Mucosa of descending colon (tissue), 3 donors: Measurements from ENCODE around the gene GSTM2. TPM values are rescaled to one million over a fixed set of nuclear protein-coding genes. Genes with fewer than 3 reads are reported as not detected.
A peak's percentile ranks its signal among the peaks of the same experiment; 100 is the strongest.
"Not testable (repeated sequence)": the region's sequence is repeated elsewhere in the genome, so short reads cannot be mapped to it uniquely, and the experiment has no call there.

Experiments
- ATAC-seq: fragments of 200-7000 bp; cut with Tn5 transposase; one replicate; pipeline ENCODE4 v1.9.1; 2020; ENCODE audit warnings: mild to moderate bottlenecking, moderate library complexity
- DNase-seq, 3 donors: peaks; one replicate each; pipeline ENCODE4 v3.0.0-alpha.2; 2020
- H3K36me3 ChIP-seq: fragments of 200-600 bp; one replicate; pipeline ENCODE4 v1.8.0; 2021; ENCODE audit warnings: low read depth, mild to moderate bottlenecking
- H3K4me1 ChIP-seq: fragments of 200-600 bp; one replicate; pipeline ENCODE4 v1.8.0; 2021; ENCODE audit warnings: low read depth, mild to moderate bottlenecking
- H3K4me3 ChIP-seq: fragments of 200-600 bp; one replicate; pipeline ENCODE4 v1.8.0; 2021; ENCODE audit warnings: mild to moderate bottlenecking
- H3K9me3 ChIP-seq: fragments of 200-600 bp; one replicate; pipeline ENCODE4 v1.8.0; 2021; ENCODE audit warnings: mild to moderate bottlenecking
- CTCF ChIP-seq: fragments of 200-600 bp; IDR thresholded peaks from one replicate; pipeline ENCODE4 v1.8.0; 2022; ENCODE audit warnings: antibody characterized with exemption, mild to moderate bottlenecking
- intact Hi-C, 2 donors: fragments of 100-400 bp; cut with DNase I in 1 of 2; cut with micrococcal nuclease in 1 of 2; formaldehyde crosslinking; loops; one replicate each; pipeline versions ENCODE4 v1.11.0 to v1.11.1; 2022; cut with DNase I, micrococcal nuclease
- total RNA-seq, 3 donors: library from RNA; stranded (reverse); fragmentation: NEBNext Ultra II Directional in 2 of 3; extraction: Animal tissue kit (Norgen Biotek cat#: 25700) in 2 of 3; gene quantifications; one replicate each; pipeline versions ENCODE4 v1.2.1 to v1.2.4, GENCODE V29; 2021 to 2023
- donor health status: DM: no; HTN: no; CAD: no; lungs with moderate emphysema.
- donor health status: DM: no; HTN: no; CAD: no.
- donor health status: DM: no; HTN: yes; CAD: no.

Gene GSTM2
- total RNA-seq, 3 donors from 2014 or later = 23.8 to 87.7 (median 41.0) TPM

DNA sequence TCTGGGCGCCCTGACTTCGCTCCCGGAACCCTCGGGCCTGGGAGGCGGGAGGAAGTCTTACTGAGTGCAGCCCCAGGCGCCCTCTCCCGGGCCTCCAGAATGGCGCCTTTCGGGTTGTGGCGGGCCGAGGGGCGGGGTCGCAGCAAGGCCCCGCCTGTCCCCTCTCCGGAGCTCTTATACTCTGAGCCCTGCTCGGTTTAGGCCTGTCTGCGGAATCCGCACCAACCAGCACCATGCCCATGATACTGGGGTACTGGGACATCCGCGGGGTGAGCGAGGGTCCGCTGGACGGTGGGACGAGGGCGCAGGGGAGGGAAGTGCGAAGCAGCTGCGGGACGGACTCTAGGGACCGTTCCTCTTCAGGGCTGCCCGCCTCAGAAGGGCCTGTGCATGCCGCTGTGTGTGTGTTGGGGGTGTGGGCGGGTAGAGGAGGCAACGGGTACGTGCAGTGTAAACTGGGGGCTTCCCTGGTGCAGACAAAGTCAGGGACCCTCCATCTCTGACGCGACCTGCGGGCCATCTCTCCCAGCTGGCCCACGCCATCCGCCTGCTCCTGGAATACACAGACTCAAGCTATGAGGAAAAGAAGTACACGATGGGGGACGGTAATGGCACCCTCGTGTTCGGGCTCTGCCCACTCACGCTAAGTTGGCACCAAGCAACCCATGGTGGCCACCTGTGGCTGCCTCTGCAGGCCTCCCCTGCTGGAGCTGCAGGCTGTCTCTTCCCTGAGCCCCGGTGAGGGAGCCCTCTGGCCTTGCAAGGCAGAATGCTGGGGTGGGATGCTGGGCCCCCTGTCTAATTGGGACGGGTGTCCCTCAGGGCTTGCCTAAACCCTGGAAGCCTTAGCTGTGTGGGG is 20.0 kb downstream of the GSTM2 start, which contains the start of gene GSTM1:
Gene GSTM1, plus strand, starts transcription at position 177 of the 859 bp plus-strand sequence. Its CDS starts 57 bp downstream, at position 234.
- peak; percentile 99 for ATAC-seq
- Histone ChIP-seq H3K4me1 (no peaks in the 10 kb centered on the region), H3K4me3 (peak within 1 kb of the TSS; percentile 11), H3K9me3 (no peaks in the 10 kb centered on the region), H3K36me3 (no peaks in the 10 kb centered on the region)
- intact Hi-C loops = no loop called here
- no peak for TF ChIP-seq CTCF
- DNase-seq = peak; percentile 81 to 86 (median 85)

DNA sequence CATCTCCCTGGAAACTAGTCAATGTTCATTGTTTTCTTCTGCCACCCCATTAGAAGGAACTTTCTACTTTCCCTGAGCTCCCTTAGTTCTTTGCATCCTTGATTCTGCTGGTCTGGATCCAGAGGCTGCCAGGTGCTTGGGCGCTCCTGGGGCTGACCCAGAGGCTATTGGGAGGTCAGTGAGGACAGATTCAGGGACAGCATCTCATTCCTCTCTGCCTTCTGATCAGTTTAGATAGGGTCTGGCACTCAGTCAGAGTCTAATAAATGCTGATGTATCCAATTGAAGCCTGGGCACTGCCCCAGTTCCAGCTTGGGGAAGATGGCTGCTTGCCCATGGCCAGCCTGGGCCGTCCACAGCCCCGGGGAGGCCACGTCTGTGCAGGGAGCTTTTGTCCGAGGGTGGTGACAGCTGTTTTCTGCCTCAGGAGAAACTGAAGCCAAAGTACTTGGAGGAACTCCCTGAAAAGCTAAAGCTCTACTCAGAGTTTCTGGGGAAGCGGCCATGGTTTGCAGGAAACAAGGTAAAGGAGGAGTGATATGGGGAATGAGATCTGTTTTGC is 22.1 kb downstream of the GSTM2 start:
- intact Hi-C loops = no loop called here
- DNase-seq (no peak), ATAC-seq (no peak)
- Histone ChIP-seq H3K36me3 (no peaks in the 10 kb centered on the region), H3K4me3 (no peak overlapping the region), H3K9me3 (no peaks in the 10 kb centered on the region), H3K4me1 (no peaks in the 10 kb centered on the region)
- no peak for TF ChIP-seq CTCF

- Histone ChIP-seq H3K4me1 (no peaks in the 10 kb centered on the region), H3K36me3 (no peaks in the 10 kb centered on the region), H3K9me3 (no peaks in the 10 kb centered on the region), H3K4me3 (no peak overlapping the region)
- ATAC-seq (no peak), DNase-seq (peak in 1 of 3 donors; percentile 24)
- intact Hi-C loops = no loop called here
- TF ChIP-seq CTCF = no peak
Observed at GRCh38 chr1:109691759-109692158, 23.9 kb downstream of the GSTM2 start.

- H3K36me3 ChIP-seq, H3K4me1 ChIP-seq, DNase-seq, ATAC-seq, intact Hi-C loops, H3K4me3 ChIP-seq, H3K9me3 ChIP-seq: not testable (repeated sequence)
Observed at GRCh38 chr1:109694400-109694799, 26.5 kb downstream of the GSTM2 start.

DNA sequence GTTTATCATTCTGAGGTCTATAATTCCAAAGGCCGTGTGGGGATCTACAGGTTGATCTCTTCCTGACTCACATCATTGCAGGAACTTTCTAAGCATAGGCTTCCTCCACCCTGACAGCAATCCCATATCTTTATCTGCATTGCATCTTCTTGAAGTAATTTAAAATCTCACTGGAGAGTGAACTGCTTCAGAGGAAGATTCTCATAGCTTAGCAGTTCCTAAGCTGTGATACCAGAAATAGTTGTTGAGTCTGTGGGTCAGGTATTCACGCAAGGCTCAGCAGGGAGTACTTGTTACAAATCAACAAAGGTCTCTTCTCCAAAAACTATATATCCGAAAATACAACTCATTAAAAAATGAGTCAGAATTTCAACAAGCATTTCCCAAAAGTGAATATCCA is 27.3 kb downstream of the GSTM2 start:
- H3K4me3 ChIP-seq, H3K9me3 ChIP-seq, H3K36me3 ChIP-seq, DNase-seq, intact Hi-C loops, ATAC-seq, H3K4me1 ChIP-seq: not testable (repeated sequence)

DNA sequence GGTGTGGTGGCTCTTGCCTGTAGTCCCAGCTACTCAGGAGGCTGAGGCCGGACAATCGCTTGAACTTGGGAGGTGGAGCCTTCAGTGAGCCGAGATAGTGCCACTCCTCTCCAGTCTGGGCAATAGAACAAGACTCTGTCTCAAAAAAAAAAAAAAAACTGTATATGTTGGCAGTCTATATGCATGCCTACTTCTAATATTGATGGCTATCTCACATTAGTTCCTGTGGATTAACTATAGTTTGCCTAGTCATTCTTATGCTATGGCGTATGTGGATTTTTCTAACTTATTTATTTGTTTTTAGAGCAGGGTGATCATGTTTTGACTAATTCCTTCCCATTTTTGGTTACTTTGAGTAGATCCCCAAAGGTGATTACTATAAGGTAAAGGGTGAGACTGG is 29.2 kb downstream of the GSTM2 start:
- TF ChIP-seq CTCF = no peak
- ATAC-seq (no peak), DNase-seq (no peak)
- H3K36me3 ChIP-seq = no peaks in the 10 kb centered on the region
- no peaks in the 10 kb centered on the region for H3K4me1 ChIP-seq
- intact Hi-C loops = no loop called here
- H3K4me3 ChIP-seq = no peak overlapping the region
- no peaks in the 10 kb centered on the region for H3K9me3 ChIP-seq

DNA sequence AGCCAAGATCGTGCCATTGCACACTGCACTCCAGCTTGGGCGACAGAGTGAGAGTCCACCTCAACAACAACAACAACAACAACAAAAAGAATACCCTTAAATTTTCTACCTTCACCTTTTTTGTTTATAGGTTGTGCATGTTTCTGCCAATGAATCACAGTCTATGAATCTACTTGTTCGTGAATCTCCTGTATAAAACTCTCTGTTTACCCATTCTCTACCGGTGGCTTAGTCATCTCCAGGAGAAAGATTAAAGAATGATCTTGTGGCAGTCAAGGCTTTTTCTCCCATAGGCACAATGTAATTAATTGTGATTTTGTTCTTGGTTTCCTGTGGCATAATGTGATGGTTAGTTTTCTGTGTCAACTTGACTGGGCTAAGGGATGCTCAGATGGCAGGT is 30.0 kb downstream of the GSTM2 start:
- intact Hi-C loops, H3K4me1 ChIP-seq, H3K4me3 ChIP-seq, H3K9me3 ChIP-seq, H3K36me3 ChIP-seq, DNase-seq, ATAC-seq: not testable (repeated sequence)

DNA sequence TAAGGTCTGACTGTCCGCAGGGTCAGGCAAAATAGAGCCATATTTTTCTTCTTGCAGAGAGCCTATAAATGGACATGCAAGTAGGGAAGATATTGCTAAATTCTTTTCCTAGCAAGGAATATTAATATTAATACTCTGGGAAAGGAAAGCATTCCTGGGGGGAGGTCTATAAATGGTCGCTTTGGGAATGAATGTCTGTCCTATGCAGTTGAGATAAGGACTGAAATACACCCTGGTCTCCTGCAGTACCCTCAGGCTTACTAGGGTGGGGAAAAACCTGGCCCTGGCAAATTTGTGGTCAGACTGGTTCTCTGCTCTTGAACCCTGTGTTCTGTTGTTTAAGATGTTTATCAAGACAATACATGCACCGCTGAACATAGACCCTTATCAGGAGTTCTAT is 35.1 kb downstream of the GSTM2 start:
- H3K4me1 ChIP-seq, H3K9me3 ChIP-seq, intact Hi-C loops, H3K4me3 ChIP-seq, H3K36me3 ChIP-seq, ATAC-seq, DNase-seq: not testable (repeated sequence)
